ENCODE data around the gene RNF4. TPM values are rescaled to one million over a fixed set of nuclear protein-coding genes. Genes with fewer than 3 reads are reported as not detected.
A peak's percentile ranks its signal among the peaks of the same experiment; 100 is the strongest.

Gene RNF4
- polyA plus RNA-seq, 3 donors, result 28.8 to 41.3 (median 37.0) TPM

DNA sequence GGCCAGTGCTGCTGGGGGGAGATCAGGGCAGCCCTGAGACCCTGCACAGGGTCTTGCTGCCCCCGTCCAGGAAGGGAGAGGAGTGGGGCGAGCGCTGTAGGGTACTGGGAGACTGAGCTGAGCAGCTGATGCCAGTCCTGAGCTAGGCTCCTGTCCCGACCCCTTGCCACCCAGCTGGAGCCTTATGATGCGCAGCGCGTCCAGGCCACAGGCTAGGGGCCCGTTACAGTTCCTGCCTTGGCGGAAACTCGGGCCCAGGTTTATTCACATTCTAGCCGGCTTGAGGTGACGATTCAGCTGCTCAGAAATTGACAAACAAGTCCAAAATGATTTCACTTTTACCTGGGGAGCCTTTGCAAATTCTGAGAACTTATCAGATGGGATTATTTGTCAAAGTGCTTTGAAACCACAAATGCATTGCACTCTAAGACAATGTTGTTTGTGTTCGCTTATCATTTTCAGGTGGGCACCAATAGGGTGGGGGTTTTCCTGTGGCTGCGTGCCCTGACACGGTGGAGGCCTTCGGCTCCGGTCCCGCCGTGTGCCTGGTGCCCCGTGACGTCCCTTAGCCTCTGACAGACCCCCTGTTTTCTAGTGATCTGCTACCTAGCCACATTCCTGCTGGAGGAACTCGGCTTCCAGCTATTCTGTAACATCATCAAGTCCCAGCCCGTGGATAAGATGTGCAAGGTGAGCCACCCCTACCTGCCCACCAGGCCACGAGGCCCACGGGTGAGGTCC is 31.3 kb upstream of the RNF4 start:
- H3K27me3 ChIP-seq (ENCODE audit: control insufficient read depth in 2 of 2, insufficient read depth in 2 of 2, low read length in 2 of 2), result no peaks in the 10 kb centered on the region
- no peak overlapping the region for H3K4me3 ChIP-seq (replicated peaks in 1 of 3; ENCODE audit: low read depth in 2 of 3, low read length in 3 of 3)
- no peaks in the 10 kb centered on the region for H3K36me3 Mint-ChIP-seq
- intact Hi-C loops (cut with micrococcal nuclease), result no loop called here
- H3K27me3 Mint-ChIP-seq (ENCODE audit: low read depth in 3 of 3), result peaks cover 2 to 14% (median 8%) of the 10 kb centered on the region in 3 donors
- no peaks in the 10 kb centered on the region for H4K20me1 ChIP-seq (ENCODE audit: insufficient read depth, low read length)
- 97% methylated on average over 19 of the region's 25 CpGs for WGBS (ENCODE audit: insufficient coverage)
- H3K36me3 ChIP-seq (replicated peaks in 1 of 2; ENCODE audit: control insufficient read depth in 1 of 2, insufficient read depth in 2 of 2, low read length in 2 of 2), result no peaks in the 10 kb centered on the region
- peak overlapping the region in 1 of 7 donors; percentile 58 for H3K27ac Mint-ChIP-seq
- H3K4me1 Mint-ChIP-seq, result peaks cover 2% of the 10 kb centered on the region
- H3K9me3 Mint-ChIP-seq, result peaks cover 0 to 2% (median 0%) of the 10 kb centered on the region in 7 donors
- H3K4me1 ChIP-seq (ENCODE audit: control insufficient read depth in 1 of 2, insufficient read depth in 2 of 2, low read length in 2 of 2), result no peaks in the 10 kb centered on the region
- no peaks in the 10 kb centered on the region for H3K9me3 ChIP-seq (replicated peaks in 1 of 2; ENCODE audit: control insufficient read depth in 1 of 2, insufficient read depth in 1 of 2, low read length in 2 of 2)
- no peaks in the 10 kb centered on the region for H3K79me2 ChIP-seq (ENCODE audit: insufficient read depth, low read length)
- H3K4me2 ChIP-seq (replicated peaks; ENCODE audit: extremely low read depth, low read length, poor library complexity, severe bottlenecking), result no peak overlapping the region
- H3K4me3 Mint-ChIP-seq, result peak overlapping the region in 1 of 2 donors; percentile 37
- TF ChIP-seq CTCF (IDR thresholded peaks at IDR 0.05), result no peak
- H3K9ac ChIP-seq (ENCODE audit: insufficient read depth, low read length, poor library complexity, severe bottlenecking), result no peak overlapping the region
- H2AFZ ChIP-seq (ENCODE audit: insufficient read depth, low read depth, low read length, poor library complexity, severe bottlenecking), result no peak overlapping the region
- no peak for DNase-seq
- H3K27ac ChIP-seq (ENCODE audit: low read depth in 1 of 2, low read length in 2 of 2), result no peak overlapping the region

GRCh38 chr4:2438822-2439718 is 29.8 kb upstream of the RNF4 start:
- Histone ChIP-seq H3K27me3 (ENCODE audit: control insufficient read depth in 2 of 2, insufficient read depth in 2 of 2, low read length in 2 of 2) (no peaks in the 10 kb centered on the region), H3K9ac (ENCODE audit: insufficient read depth, low read length, poor library complexity, severe bottlenecking) (no peak overlapping the region), H2AFZ (ENCODE audit: insufficient read depth, low read depth, low read length, poor library complexity, severe bottlenecking) (no peak overlapping the region), H3K9me3 (replicated peaks in 1 of 2; ENCODE audit: control insufficient read depth in 1 of 2, insufficient read depth in 1 of 2, low read length in 2 of 2) (no peaks in the 10 kb centered on the region), H3K4me1 (ENCODE audit: control insufficient read depth in 1 of 2, insufficient read depth in 2 of 2, low read length in 2 of 2) (no peaks in the 10 kb centered on the region), H4K20me1 (ENCODE audit: insufficient read depth, low read length) (no peaks in the 10 kb centered on the region), H3K79me2 (ENCODE audit: insufficient read depth, low read length) (no peaks in the 10 kb centered on the region), H3K36me3 (replicated peaks in 1 of 2; ENCODE audit: control insufficient read depth in 1 of 2, insufficient read depth in 2 of 2, low read length in 2 of 2) (no peaks in the 10 kb centered on the region), H3K4me3 (replicated peaks in 1 of 3; ENCODE audit: low read depth in 2 of 3, low read length in 3 of 3) (no peak overlapping the region), H3K4me2 (replicated peaks; ENCODE audit: extremely low read depth, low read length, poor library complexity, severe bottlenecking) (no peak overlapping the region), H3K27ac (ENCODE audit: low read depth in 1 of 2, low read length in 2 of 2) (no peak overlapping the region)
- peaks cover 0 to 7% (median 6%) of the 10 kb centered on the region in 3 donors for H3K27me3 Mint-ChIP-seq (ENCODE audit: low read depth in 3 of 3)
- intact Hi-C loops (cut with micrococcal nuclease), result no loop called here
- H3K36me3 Mint-ChIP-seq, result no peaks in the 10 kb centered on the region
- peaks cover 0 to 2% (median 0%) of the 10 kb centered on the region in 7 donors for H3K9me3 Mint-ChIP-seq
- no peak for TF ChIP-seq CTCF (IDR thresholded peaks at IDR 0.05)
- peak overlapping the region in 2 of 7 donors; percentile 23 to 35 for H3K27ac Mint-ChIP-seq
- 90% methylated on average over 15 of the region's 16 CpGs for WGBS (ENCODE audit: insufficient coverage)
- DNase-seq, result no peak
- H3K4me3 Mint-ChIP-seq, result no peak overlapping the region
- peaks cover 2% of the 10 kb centered on the region for H3K4me1 Mint-ChIP-seq

Data from CD14-positive monocyte (primary cell).